Stimulated activated CD4-positive, alpha-beta T cell treated with anti-CD3 and anti-CD28 coated beads, Interleukin-2, amount 100 ng/mL, for 4 hours (primary cell): ENCODE measurements around the gene DDX27.

Source experiments
- DNase-seq: peaks from one replicate; pipeline ENCODE4 v3.0.0-alpha.2; 2020; ENCODE audit warnings: low read depth

DDX27 gene

DNA sequence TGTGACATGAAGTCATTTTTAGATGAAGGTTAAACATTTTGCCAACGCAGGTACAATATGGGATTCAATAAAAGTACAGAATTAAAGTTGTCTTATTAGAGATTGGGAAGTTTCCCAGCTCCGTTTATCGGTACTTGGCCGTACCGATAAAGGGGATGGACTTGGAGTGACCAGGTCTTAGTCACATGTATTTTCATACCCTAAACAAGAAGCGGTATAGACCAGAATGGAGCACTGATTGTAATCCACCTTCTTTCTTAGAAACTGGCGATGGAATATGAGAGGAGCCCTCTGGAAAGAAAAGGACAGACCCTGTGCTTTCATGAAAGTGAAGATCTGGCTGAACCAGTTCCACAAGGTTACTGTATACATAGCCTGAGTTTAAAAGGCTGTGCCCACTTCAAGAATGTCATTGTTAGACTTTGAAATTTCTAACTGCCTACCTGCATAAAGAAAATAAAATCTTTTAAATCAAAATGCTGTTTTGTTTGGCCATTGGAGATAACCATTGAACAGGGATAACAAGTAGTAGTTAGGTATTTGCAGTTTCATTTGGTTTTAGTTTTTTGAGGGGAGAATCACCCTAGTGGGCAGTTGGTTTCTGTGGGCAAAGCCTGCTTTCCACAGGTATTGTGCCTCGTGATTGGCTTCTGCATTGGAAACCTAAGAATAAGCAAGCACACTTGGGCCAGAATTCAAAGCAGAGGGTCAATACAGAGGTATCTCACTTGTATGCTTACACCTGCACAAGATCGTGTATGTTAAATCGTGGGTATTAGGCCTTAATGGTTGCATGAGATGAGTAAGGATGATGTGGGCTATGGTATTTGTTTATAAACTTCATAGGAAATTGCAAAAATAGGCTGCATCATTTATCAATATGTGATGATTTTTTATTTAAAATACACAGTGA lies 69.8 kb downstream of the DDX27 start:
- DNase-seq, result no peak

DNA sequence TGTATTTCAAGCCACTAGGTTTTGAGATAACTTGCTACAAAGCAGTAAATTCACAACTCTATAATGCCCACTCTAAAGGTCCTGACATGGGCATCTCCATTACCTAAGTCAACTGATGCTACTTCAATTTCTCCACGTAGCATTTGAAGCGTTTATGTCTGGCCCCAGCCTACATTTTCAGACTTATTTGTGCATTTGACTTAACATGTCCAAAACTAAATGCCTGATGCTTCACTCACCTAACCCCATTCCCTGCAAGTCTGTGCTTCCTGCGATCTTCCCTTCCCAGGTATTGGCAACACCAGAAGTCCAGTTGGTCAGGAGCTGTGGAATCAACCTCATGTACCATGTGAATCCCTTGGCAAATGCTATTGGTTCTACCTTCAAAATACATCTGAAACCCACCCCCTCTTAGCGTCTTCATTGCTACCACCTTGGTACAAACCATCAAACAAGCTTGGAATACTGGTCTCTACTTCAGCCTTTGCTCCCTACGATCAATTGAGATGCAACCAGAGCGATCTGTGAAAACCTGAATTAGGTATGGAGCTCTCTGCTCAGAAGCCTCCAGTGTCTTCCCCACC lies 71.5 kb downstream of the DDX27 start:
- no peak for DNase-seq

DNA sequence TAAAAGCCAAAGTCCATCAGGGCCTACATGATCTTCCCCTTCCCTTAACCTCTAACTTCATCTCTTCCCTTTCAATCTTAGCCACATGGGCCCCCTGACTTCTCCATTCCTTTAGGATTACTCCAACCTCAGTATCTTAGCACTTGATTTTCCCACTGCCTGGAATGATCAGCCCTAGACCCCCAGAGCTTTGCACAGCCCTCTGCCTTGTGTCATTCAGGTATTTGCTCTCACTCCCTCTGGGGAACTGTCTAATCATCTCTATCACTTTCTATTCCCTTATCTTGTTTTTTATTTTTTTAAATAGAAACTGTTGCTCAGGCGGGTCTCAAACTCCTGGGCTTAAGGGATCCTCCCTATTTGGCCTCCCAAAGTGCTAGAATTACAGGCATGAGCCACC lies 72.0 kb downstream of the DDX27 start:
- no peak for DNase-seq

DNA sequence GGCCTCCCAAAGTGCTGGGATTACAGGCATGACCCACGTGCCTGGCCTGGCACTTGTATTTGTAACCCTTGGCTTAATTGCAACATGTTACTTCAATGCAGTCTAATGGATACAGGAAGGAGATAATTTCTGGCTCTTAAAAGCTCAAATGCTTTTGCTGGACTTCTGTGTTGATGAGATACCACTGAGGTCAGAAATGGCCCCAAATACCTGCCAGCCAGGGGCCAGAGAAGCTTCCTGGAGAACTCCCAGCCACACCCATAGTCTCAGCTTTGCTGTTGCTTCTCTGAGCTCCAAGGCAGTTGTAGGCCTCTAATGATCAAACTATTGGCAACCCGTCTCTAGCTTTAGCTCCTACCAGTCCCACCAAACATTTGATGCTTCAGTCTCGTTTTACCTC lies 72.8 kb downstream of the DDX27 start:
- DNase-seq, result no peak

DNA sequence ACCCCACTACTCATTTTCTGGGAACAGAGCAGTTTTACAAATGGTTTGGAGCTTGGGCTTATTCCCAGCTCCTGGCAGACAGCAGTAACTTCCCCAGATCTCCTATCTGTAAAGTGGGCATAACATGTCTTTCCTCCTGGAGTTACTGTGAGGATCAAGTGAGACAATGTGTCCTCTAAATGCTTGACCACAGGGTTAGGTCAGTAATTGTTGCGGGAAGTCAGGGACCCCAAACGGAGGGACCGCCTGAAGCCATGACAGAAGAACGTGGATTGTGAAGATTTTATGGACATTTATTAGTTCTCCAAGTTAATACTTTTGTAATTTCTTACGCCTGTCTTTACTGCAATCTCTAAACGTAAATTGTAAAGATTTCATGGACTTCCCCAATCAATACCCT lies 73.9 kb downstream of the DDX27 start:
- DNase-seq, result no peak
